Stimulated activated CD4-positive, alpha-beta T cell treated with anti-CD3 and anti-CD28 coated beads, Interleukin-4, amount 100 ng/mL, for 24 hours (primary cell): Measurements from ENCODE around the gene VWA5A.

Experiments used
- DNase-seq: peaks from one replicate; pipeline ENCODE4 v3.0.0-alpha.2; 2020

Gene VWA5A, protein sequence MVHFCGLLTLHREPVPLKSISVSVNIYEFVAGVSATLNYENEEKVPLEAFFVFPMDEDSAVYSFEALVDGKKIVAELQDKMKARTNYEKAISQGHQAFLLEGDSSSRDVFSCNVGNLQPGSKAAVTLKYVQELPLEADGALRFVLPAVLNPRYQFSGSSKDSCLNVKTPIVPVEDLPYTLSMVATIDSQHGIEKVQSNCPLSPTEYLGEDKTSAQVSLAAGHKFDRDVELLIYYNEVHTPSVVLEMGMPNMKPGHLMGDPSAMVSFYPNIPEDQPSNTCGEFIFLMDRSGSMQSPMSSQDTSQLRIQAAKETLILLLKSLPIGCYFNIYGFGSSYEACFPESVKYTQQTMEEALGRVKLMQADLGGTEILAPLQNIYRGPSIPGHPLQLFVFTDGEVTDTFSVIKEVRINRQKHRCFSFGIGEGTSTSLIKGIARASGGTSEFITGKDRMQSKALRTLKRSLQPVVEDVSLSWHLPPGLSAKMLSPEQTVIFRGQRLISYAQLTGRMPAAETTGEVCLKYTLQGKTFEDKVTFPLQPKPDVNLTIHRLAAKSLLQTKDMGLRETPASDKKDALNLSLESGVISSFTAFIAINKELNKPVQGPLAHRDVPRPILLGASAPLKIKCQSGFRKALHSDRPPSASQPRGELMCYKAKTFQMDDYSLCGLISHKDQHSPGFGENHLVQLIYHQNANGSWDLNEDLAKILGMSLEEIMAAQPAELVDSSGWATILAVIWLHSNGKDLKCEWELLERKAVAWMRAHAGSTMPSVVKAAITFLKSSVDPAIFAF

DNA sequence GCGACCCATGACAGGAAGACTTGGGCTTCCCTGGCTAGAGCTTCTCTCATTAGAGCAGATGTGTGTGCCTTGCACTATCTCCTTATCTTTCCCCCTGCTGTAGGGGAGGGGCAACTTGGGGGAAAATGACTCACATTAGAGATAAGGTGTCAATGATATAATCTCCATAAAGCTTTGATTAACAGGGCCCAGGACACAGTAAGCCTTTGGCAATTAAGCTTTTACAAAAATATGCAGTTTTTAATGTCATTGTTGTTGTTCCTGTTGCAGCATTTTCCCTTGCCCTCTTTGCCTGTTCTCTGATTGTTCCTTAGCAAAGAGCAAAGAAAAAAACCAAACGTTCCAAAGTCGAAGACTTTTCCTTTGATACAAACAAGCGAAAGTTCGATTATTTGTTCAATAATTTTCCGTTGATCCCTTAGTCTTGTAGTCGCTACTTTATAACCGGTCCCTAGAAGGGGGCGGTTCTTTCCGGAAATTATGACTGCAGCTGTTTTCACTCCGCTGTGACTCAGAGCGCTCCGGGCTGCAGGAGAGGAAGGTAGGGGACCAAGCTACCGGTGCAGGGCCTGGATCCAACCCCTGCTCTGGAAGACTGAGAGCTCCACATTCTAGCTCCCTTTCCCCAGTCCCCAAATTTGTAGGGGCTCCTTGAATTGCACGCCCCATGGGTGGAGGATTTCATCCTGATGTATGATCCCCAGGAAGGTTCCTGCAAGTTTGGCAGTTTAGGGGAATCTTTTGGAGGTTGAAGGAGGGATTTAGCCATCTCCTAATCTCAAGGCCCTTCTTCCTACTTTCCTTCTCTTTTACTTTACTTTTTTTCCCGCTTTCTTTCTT, at the start of gene VWA5A:
VWA5A (plus strand) TSS at position 509 of the 840 bp plus-strand sequence. CDS start 2,062 bp downstream, outside the sequence.
- peak; percentile 85 for DNase-seq

DNA sequence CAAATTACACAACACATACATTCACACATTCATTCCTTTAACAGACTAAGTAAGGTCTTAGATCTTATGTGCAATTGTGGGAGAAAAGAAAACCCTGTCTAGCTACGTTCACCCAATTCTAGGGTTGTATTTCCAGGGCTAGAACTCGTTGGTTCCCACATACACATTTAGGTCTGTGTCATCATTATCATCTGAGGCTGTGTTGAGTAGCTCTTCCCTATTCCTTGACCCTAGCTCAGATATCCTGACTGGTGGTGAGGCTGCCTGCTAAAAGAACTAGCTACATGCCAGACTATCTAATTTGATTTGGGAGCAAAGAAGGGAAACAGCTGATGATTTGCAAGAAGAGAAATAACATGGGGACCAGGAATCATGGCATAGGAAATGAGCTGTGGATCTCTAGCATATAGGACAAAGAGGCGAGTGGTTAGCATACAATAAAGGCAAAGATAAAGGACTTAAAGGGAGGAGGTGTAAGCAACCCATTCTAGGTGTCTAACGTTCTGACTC, 46.6 kb upstream of the VWA5A start:
- no peak for DNase-seq

DNA sequence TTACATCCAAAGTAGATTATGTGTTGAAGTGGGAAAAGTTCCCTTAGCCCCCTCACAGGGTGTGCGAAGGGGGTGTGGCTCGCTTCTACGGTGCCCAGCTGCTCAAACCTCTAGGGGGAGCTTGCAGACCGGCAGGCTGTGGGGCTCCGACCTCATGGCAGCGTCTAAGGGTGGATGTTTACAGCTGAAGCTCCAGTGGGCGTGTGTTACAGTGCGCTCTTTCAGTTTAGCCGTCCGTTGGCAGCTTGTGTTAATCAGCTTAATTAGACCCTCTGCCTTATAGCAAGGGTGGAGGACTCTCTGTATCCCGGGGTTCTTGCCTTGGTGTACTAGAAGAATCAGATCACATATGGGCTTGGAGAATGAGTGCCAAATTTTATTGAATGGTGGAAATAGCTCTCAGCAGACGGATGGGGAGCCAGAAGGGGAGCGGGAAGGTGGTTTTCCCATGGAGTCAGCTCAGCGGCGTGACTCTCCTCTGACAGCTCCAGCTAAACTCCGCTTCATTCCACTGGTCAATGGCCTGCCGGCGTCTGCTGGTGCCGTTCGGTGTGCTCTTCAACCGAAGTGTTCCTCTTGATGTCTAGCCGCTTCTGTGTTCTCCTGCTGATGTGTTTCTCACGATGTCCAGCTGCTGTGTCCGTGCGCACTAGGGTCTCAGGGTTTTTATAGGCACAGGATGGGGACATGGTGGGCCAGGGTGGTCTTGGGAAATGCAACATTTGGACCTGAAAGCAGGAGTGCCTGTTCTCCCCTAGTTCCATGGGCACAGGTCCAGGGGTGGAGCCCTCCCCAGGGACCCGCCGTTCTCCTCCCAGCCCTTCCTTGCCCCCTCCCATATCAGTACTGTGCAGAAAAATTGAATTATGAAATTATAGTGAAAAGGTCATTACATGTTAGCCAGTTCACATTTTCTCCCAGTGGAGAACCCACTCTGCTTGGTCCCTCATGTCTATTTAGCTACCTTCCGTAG, 45.5 kb upstream of the VWA5A start:
- DNase-seq: peak; percentile 37

DNA sequence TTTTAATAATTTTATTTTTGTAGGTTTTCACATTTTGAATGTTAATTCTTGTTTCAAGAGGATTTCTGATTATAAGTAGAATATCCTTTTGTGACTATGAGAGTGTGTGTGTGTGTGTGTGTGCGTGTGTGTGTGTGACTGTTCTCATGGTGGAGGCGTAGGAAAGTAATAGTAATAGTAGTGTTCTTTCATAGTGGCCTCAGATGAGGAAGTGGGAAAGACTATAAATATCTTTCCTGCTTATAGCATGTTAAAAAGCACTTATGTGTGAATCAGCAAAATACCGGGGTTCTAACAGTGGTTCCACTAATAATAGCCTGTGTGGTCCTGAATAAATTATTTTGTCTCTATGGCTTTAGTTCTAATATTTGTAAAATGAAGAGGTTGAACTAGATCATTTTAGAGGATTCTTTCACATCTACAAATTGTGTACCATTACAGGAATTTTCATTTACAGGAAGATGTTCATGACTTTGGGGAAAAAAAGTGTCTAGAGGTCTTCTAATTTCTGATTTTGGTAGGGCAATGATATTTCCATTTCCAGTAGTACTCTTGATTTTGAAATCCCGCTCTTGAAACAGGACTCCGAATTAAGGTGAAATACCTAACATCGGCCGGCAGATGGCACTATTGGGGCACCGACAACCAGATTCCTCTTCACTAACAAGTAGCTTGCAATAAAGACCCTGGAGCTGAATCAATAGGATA, 44.2 kb upstream of the VWA5A start:
- DNase-seq: peak; percentile 71

DNA sequence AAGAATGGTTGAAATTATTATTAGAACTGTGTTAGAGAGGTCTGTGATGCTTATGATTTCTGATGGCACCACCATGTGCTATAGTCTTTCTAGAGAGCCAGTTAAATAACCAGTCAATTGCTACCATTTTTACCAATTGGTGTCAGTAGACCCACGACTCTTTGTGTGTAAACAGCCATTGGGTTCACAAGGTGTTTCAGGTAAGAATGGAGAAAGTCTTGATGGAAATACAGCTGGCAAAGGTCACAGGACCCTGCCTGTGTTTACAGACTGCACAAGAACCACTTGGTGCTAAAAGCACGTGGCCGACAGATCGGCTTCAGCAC, 43.7 kb upstream of the VWA5A start:
- DNase-seq: no peak

DNA sequence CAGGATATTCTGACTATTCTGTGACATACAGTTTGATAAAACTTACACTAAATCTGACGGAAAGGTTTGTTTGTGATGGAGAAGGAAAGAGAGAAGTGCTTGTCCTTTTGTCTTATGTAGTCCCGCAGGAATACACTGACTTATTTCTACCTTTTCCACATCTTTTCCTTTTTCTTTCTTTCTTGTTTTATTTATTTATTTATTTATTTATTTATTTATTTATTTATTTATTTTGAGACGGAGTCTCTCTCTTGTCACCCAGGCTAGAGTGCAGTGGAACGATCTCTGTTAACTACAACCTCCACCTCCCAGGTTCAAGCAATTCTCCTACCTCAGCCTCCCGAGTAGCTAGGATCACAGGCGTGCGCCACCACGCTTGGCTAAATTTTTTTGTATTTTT, 43.1 kb upstream of the VWA5A start:
- no peak for DNase-seq

DNA sequence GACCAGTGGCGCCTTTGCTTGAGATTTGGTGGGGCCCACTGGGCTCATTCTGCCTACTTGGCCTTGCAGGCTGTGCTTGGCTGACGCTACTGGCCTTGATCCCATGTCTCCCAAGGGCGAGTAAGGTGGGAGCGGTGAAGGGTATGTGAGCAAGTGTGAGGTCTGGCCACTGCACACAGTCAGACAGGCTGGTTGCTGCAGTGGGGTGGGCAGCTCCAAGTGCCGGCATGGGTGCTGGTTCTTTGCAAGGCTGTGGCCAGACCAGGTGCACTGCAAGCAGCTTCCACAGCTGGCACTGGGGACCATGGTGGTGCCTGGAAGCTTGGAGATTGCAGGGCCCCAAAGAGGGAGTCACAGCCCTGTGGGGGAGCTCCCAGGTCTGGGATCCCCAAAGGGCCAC, 40.7 kb upstream of the VWA5A start:
- no peak for DNase-seq

DNA sequence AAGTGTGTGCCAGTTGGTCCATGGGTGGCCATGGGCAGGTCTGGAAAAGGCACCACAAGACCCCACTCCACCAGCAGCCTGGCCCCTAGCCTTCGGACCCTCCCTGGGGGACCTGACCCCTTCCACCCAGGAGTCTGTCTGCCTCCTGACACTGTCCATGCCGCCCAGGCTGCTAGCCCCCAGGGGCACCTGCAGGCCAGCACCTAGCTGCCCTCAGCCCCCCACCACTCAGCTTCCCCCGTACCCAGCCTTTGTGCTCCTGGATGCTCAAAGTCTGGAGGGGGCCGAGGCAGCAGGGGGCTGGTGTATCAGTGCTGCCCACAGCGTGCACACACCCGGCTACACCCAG, 39.8 kb upstream of the VWA5A start:
- DNase-seq: no peak

DNA sequence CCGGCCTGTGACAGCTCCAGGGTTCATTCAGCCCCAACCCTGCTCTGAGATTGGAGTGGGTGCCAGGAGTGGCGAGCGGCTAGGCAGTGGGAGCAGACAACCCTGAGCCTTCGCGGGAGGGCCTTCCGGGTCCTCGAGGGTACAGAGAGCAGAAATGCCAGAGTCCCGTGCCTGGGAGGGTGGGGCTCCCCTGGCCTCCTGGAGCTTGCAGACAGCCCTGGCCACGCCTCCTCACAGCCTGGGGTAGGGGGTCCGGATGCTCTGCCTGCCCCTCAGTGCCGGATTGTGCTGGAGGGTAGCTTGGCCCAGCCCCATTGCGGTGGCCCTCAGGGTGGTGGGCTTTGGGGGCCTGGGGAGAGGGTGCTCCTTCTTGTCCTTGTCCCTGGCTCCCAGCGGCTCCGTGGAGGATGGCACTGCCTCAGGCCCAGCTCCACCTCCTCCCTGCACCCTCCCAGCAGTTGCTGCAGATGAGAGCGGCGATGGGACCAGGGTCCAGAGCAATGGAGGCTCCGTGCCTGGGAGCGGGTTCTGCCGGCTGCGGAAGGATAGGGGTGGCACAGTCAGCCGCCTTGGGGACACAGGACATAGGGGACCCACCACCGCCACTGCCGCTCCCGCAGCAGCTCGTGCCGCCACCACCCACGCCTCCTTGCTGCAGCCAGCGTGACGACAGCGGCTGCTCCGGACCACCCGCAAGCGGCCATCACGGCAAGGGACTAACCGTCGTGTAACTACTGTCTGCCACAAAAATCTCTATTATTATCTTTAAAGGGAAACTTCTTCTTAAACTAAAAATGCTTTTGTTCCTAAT, 39.2 kb upstream of the VWA5A start:
- no peak for DNase-seq

DNA sequence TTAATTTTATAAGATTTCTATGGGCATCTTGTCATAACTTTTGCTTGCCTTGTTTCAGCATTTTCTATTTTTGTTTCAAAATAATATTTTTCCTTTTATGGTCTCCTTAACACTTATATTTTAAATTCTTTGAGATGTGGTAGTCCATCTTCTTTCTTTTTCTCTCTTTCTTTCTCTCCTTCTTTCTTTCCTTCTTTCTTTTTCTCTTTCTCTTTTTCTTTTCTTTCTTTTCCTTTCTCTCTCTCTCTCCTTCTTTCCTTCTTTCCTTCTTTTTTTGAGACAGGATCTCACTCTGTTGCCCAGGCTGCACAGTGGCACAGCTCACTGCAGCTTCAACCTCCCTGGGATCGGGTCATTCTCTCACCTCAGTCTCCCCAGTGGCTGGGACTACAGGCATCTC, 38.0 kb upstream of the VWA5A start:
- no peak for DNase-seq

DNA sequence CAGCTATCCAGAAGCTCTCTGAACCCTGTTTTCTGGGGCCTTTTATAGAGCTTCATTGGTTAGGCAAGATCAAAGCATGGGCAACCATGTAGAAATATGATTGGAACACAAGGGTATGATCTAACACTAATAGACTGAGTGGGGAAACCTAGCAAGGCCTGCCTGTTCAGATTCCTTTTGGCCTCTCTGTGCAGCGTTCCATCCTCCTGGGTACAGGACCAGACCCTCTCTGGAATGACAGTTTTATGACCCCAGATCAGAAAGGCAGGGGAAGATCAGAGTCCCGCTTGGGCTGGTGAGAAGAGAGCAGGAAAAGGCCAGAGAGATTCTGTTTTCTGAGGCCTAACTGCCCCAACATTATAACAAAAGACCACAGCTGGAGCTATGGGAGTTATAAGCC, 36.7 kb upstream of the VWA5A start:
- no peak for DNase-seq

DNA sequence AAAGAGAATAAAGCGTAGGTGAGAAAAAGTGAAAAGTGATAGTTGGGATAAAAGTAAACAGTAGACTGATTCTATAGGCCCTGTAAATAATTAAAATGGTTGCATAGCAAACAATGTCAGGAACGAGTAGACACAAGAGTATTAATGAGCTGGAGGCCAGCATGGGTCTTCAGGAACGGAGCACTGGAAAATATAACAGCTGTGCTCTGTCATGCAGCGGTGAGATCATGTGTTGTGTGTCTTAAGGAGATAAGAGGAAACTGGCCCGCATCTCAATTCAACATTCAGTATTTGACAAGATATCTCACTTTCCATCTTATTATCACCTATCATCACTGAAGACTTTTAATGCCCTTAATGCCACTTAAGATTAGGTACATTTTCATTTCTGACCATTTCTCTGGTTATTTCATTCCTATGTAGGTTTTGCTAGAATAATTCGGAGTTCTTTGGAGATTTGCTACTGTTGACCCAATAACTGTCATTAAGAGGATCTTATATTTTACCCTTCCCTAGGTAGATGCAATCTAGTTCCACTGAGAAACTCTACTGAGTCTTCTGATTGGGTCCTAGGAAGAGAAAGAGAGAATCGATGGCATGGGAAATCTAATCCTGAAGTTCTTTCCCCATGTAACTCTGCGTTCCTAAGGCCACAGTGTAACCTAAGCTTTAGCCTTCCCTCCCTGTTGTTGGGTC, 35.5 kb upstream of the VWA5A start:
- DNase-seq: no peak

DNA sequence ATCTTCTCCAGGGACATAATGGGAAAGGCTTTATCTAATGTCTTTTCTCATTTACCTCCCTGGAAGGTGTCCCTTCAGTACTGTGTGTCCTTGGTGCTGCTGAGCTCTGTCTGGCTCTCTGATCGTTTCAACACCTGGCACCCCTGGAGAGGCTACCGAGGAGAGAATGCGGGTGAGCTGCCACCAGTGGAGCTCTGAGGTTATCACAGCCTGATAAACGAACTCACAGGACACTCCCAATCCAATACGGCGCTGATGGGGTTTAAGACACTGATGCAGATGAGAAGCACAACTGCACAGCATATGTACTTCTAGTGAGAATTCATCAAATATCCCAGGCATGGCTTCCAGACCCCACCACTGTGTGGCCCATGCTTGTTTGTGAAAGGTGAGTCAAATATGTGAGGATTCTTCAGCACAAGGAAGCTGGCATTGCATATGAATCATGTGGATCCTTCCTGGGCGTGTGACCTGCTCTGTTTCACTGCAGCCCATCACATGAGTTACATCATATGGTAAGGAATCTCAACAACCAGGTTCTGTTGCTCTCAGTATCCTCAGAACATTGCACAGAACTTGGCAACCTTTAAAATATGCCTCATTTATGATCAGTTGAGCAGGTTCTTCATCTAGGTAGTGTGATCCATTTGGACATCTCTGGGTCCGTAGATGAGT, 34.8 kb upstream of the VWA5A start:
- no peak for DNase-seq

DNA sequence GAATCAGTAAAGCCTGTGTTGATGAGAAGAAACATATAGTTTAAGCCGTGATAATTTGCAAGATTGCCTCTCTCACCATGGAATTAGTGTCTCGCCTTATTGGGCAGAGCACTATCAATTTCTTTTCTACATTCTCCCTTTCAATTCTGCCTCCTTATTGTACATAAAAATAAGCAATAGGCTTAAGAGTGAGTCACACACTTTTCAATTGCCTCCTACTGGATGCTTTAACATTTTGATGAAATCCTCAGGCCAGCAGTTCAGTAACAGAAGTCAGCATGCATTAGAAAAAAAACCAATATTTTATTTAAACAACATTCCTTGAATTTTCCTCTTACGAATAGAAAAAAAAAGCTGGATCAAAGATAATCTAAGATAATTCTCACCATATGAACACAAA, 33.8 kb upstream of the VWA5A start:
- DNase-seq: no peak

DNA sequence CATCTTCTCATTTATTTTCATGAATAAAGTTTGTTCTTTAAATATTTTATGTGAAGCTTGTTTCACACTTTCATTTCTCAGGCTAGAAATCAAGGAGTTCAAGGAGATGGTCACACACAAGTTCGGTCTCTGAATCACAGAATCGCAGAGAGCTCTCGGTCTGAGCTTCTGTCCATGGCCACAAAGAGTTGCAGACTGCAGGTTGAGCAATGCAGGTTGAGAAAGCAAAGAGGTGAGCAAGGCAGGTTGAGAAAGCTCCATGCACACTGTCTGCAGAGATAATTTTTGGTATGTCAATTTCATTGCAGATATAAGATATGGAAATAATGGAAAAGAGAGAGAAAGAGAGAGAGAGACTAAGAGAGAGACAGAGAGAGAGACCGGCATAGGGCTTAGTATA, 32.9 kb upstream of the VWA5A start:
- no peak for DNase-seq

DNA sequence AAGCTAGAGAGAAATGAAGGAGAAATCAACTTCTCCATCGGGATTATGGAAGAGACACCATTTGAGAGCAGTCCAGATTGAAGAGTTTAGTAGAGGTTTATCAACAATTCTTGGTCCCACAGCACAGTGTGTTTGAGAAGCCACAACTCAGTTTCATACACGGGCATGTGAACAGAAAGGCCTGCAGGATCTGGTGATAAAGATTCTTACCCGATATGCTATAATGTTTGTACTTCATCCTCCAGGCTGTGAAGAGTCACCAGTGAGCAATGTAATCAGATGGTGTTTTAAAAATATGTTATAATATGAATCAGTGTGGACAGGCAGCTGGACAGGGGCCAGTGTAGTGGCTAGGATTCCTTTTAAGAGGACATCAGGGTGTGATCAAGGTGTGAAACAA, 29.7 kb upstream of the VWA5A start:
- no peak for DNase-seq

DNA sequence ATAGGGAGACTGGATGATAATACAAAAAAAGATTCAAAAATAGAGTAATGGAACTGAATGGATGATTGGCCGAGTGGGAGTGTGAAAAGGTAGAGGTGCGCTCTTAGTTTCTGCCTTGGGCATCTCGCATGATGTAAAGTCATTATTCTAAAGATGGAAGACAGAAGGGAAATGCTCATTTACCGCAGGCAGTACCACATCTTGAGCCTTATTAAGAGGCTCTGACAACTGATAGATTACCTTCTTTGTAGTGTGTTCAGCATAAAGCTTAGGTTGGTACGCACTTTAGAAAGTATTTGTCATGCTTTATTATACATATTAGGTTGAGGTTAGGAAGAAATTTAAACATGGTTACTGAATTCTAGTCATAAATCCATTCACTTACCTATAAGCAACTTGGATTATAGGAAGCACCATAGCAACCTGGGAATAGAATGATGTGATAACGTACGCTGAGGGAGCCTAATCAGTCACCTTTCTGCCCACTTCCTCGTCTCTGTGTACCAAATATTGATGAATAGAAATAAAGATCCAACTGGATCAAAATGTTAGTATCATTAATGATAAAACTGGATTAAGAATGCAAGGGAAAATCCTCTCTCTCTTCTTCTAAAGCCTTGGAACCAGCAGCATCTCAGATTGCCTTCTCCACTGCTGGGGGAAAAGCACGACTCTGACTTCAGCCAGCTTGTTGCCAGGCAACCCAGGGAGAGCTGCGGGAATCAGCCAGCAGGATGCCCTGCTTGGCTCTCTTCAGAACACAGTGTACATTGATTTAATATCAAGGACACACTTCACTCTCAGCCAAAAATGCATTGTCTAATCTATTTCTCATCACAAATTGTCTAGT, 29.0 kb upstream of the VWA5A start:
- no peak for DNase-seq

DNA sequence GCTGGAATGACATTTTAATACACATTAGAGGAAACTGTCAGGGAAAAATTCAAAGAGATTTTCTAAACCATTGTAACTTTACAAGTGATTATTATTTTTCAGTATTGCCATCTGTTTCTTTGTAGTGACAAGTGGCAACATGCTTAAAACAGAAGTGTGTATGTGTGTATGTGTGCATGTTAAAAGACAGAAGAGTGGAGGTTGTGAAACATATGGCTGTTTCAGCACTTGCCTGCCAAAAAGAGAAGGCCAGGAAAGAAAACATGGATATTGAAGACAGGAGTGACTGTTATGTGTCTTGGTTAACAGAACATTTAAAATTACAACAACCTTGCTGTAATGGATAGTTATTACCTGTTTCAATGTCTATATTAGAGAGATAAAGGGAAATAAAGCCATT, 24.3 kb upstream of the VWA5A start:
- no peak for DNase-seq
